ENCODE results near the gene CIDEC.

Gene CIDEC

DNA sequence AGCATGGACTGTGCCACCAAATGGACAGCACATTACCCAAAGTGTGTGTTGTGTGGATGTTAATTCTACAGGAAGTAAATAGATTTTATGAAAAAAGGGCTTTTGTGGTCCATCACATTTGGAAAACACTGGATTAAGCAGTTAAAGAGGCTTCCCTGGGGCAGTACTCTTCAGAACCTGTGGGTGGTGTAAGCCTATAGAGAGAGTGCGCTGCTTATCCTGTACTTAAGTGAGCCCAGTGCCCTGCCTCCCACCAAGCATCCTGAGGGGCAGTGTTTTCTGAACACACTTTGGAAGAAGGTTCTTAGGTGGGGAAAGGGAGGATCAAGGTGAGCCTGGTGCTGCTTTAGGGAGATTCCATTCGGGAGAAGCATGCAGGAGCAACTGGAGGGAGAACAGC, 59.1 kb downstream of the CIDEC start:
- CTCF ChIA-PET = interaction anchor here (1.3 to 1.5 kb wide), 4 partner anchors 9 to 126 kb away, joined by 3 to 8 read pairs (median 4); no protein-coding TSS in a partner anchor
- POLR2A ChIA-PET = no interaction called here
- DNase-seq (ENCODE audit: low read depth, low spot score) = no peak
- TF ChIP-seq CTCF (IDR thresholded peaks at IDR 0.05; ENCODE audit: insufficient read depth, low read length, missing control alignments) = peak; percentile 16
- H3K4me3 ChIP-seq (ENCODE audit: low read depth, low read length) = no peak overlapping the region

GRCh38 chr3:9820543-9820942, 59.5 kb downstream of the CIDEC start:
- CTCF ChIA-PET = interaction anchor here (1.3 to 1.5 kb wide), 4 partner anchors 9 to 126 kb away, joined by 3 to 8 read pairs (median 4); no protein-coding TSS in a partner anchor

DNA sequence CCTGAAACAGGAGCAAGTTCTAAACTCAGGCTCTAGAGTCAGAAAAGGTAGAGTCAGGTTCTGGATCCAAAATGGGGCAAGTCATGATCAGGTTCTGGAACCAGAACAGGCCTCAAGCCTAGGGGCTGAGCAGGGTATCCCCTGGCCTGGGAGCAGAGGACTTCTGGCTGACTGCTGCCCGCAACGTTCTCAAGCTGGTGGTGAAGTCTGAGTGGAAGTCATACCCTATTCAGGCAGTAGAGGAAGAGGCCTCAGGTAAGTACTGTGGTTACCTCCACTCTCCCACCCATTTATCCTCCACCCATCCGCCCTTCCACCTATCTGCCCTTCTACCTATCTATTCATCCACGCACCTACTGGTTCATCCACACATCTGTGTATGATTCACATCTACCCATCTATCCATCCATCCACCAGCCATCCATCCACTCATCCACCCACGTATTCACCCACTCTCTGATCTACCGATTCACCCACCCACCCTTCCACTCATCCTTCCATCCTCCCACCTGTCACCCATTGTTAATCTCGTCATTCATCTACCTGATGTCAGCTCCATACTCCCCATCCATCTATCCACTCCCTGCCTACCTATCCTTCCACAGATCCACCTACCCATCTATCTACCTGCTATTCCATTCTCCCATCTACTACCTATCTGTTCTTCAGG, 61.3 kb downstream of the CIDEC start:
- H3K4me3 ChIP-seq (ENCODE audit: low read depth, low read length) = no peak overlapping the region
- ChIA-PET CTCF (interaction anchor here (0.8 to 1.3 kb wide), 2 partner anchors 14 to 19 kb away, joined by 3 read pairs; no protein-coding TSS in a partner anchor), POLR2A (no interaction called here)
- DNase-seq (ENCODE audit: low read depth, low spot score) = no peak
- no peak for TF ChIP-seq CTCF (IDR thresholded peaks at IDR 0.05; ENCODE audit: insufficient read depth, low read length, missing control alignments)

More at GRCh38 chr3:9820543-9820942, 59.5 kb downstream of the CIDEC start:
- POLR2A ChIA-PET = no interaction called here
- DNase-seq (ENCODE audit: low read depth, low spot score) = no peak
- H3K4me3 ChIP-seq (ENCODE audit: low read depth, low read length) = no peak overlapping the region
- no peak for TF ChIP-seq CTCF (IDR thresholded peaks at IDR 0.05; ENCODE audit: insufficient read depth, low read length, missing control alignments)

GRCh38 chr3:9817436-9817835, 62.6 kb downstream of the CIDEC start:
- no peak for TF ChIP-seq CTCF (IDR thresholded peaks at IDR 0.05; ENCODE audit: insufficient read depth, low read length, missing control alignments)
- CTCF ChIA-PET = no interaction called here
- POLR2A ChIA-PET = no interaction called here
- no peak overlapping the region for H3K4me3 ChIP-seq (ENCODE audit: low read depth, low read length)
- DNase-seq (ENCODE audit: low read depth, low spot score) = no peak
